AG09319 (cell line): Measurements from ENCODE around the gene CNTNAP1.

Experiments
- DNase-seq: peaks from one replicate; pipeline ENCODE4 v3.0.0-alpha.2; 2010; ENCODE audit warnings: low read depth; ENCODE audit errors: extremely low read depth
- CTCF ChIP-seq: IDR thresholded peaks from 2 replicates; pipeline ENCODE4 v1.5.1; 2011; ENCODE audit warnings: low read depth, mild to moderate bottlenecking, inconsistent platforms, low read length, moderate library complexity

The CNTNAP1 gene

GRCh38 chr17:42694524-42694923 lies 12.2 kb downstream of the CNTNAP1 start:
- no peak for DNase-seq
- TF ChIP-seq CTCF: no peak

- no peak for TF ChIP-seq CTCF
- DNase-seq: no peak
Measured at GRCh38 chr17:42695500-42695899, 13.2 kb downstream of the CNTNAP1 start.

GRCh38 chr17:42697108-42697811 lies 14.9 kb downstream of the CNTNAP1 start:
- no peak for DNase-seq
- no peak for TF ChIP-seq CTCF

- DNase-seq: peak; percentile 64
Measured at GRCh38 chr17:42698736-42699414, 16.5 kb downstream of the CNTNAP1 start.

GRCh38 chr17:42699415-42699740 lies 17.0 kb downstream of the CNTNAP1 start:
- TF ChIP-seq CTCF: no peak
- DNase-seq: no peak

More at GRCh38 chr17:42698736-42699414, 16.5 kb downstream of the CNTNAP1 start:
- no peak for TF ChIP-seq CTCF

- no peak for DNase-seq
Measured at GRCh38 chr17:42700586-42701289, 18.4 kb downstream of the CNTNAP1 start.

More at GRCh38 chr17:42700586-42701289, 18.4 kb downstream of the CNTNAP1 start:
- no peak for TF ChIP-seq CTCF
